Liver (tissue), 9 donors: ENCODE data around the gene KRT34. TPM values are rescaled to one million over a fixed set of nuclear protein-coding genes. Genes with fewer than 3 reads are reported as not detected.

Source experiments
- DNase-seq: peaks from one replicate; pipeline ENCODE4 v3.0.0-alpha.2; 2017; ENCODE audit warnings: low spot score
- H3K27ac ChIP-seq, 2 donors: one replicate each; pipeline ENCODE4 v1.7.0; 2013; ENCODE audit warnings: inconsistent platforms in 2 of 2, low read length in 2 of 2, control low read depth in 1 of 2, low read depth in 1 of 2, mild to moderate bottlenecking in 1 of 2
- H3K27me3 ChIP-seq, 4 donors: one replicate each; pipeline versions ENCODE4 v1.6.1 to v1.7.0; 2013; ENCODE audit warnings: low read length in 3 of 4, inconsistent platforms in 1 of 4, mild to moderate bottlenecking in 1 of 4, moderate library complexity in 1 of 4; ENCODE audit not compliant: control insufficient read depth in 4 of 4, insufficient read depth in 4 of 4
- H3K36me3 ChIP-seq, 4 donors: one replicate each; pipeline versions ENCODE4 v1.6.1 to v1.7.0; 2013; ENCODE audit warnings: low read length in 3 of 4, mild to moderate bottlenecking in 3 of 4, low read depth in 1 of 4, moderate library complexity in 1 of 4; ENCODE audit not compliant: control insufficient read depth in 4 of 4, insufficient read depth in 3 of 4
- H3K4me1 ChIP-seq, 4 donors: one replicate each; pipeline versions ENCODE4 v1.6.1 to v1.7.0; 2013; ENCODE audit warnings: low read length in 3 of 4, mild to moderate bottlenecking in 3 of 4, moderate library complexity in 1 of 4; ENCODE audit not compliant: control insufficient read depth in 4 of 4, insufficient read depth in 4 of 4
- H3K4me3 ChIP-seq, 3 donors: one replicate each; pipeline versions ENCODE4 v1.6.1 to v1.7.0; 2013; ENCODE audit warnings: low read length in 3 of 3, control low read depth in 1 of 3, low read depth in 1 of 3, mild to moderate bottlenecking in 1 of 3
- H3K9ac ChIP-seq, 2 donors: one replicate each; pipeline ENCODE4 v1.7.0; 2013; ENCODE audit warnings: low read length in 2 of 2, mild to moderate bottlenecking in 2 of 2, moderate library complexity in 2 of 2, control low read depth in 1 of 2, low read depth in 1 of 2
- H3K9me3 ChIP-seq, 4 donors: one replicate each; pipeline versions ENCODE4 v1.6.1 to v1.7.0; 2013; ENCODE audit warnings: low read length in 3 of 4; ENCODE audit not compliant: control insufficient read depth in 4 of 4
- CTCF ChIP-seq: fragments of 150-350 bp; IDR thresholded peaks from 2 replicates; pipeline ENCODE4 v1.5.1; 2017; ENCODE audit warnings: improper control_type of control experiment, low read depth, low read length; ENCODE audit not compliant: missing input control
- EGR1 ChIP-seq, 2 donors: IDR thresholded peaks; 2 replicates each; pipeline ENCODE4 v1.6.1; 2016 to 2018; ENCODE audit warnings: antibody characterized with exemption in 2 of 2, low read depth in 2 of 2
- FOXA1 ChIP-seq: IDR thresholded peaks from 2 replicates; pipeline ENCODE4 v1.6.1; 2016; ENCODE audit warnings: antibody characterized with exemption
- FOXA2 ChIP-seq: IDR thresholded peaks from 2 replicates; pipeline ENCODE4 v1.6.1; 2016; ENCODE audit warnings: antibody characterized with exemption
- GABPA ChIP-seq, 2 donors: IDR thresholded peaks in 1 of 2; conservative IDR thresholded peaks in 1 of 2; 2 replicates each; pipeline ENCODE4 v1.6.1; 2016; ENCODE audit warnings: antibody characterized with exemption in 2 of 2, mild to moderate bottlenecking in 1 of 2, moderate library complexity in 1 of 2
- HNF4A ChIP-seq, 2 donors: conservative IDR thresholded peaks; 2 replicates each; pipeline ENCODE4 v1.6.1; 2016; ENCODE audit warnings: antibody characterized with exemption in 2 of 2, mild to moderate bottlenecking in 2 of 2
- HNF4G ChIP-seq: IDR thresholded peaks from 2 replicates; pipeline ENCODE4 v1.6.1; 2016; ENCODE audit warnings: antibody characterized with exemption
- JUND ChIP-seq, 2 donors: IDR thresholded peaks; 2 replicates each; pipeline ENCODE4 v1.6.1; 2016; ENCODE audit warnings: antibody characterized with exemption in 2 of 2
- MAX ChIP-seq: IDR thresholded peaks from 2 replicates; pipeline ENCODE4 v1.6.1; 2016; ENCODE audit warnings: antibody characterized with exemption
- NR2F2 ChIP-seq: IDR thresholded peaks from 2 replicates; pipeline ENCODE4 v1.6.1; 2016; ENCODE audit warnings: antibody characterized with exemption
- RAD21 ChIP-seq, 2 donors: IDR thresholded peaks; 2 replicates each; pipeline ENCODE4 v1.6.1; 2016; ENCODE audit warnings: antibody characterized with exemption in 2 of 2, mild to moderate bottlenecking in 2 of 2
- REST ChIP-seq: IDR thresholded peaks from 2 replicates; pipeline ENCODE4 v1.6.1; 2016; ENCODE audit warnings: antibody characterized with exemption, mild to moderate bottlenecking
- SP1 ChIP-seq: IDR thresholded peaks from 2 replicates; pipeline ENCODE4 v1.6.1; 2018; ENCODE audit warnings: antibody characterized with exemption, mild to moderate bottlenecking
- TAF1 ChIP-seq: conservative IDR thresholded peaks from 2 replicates; pipeline ENCODE4 v1.6.1; 2016; ENCODE audit warnings: antibody characterized with exemption, mild to moderate bottlenecking
- YY1 ChIP-seq: IDR thresholded peaks from 2 replicates; pipeline ENCODE4 v1.6.1; 2016; ENCODE audit warnings: antibody characterized with exemption, mild to moderate bottlenecking
- ZBTB33 ChIP-seq: IDR thresholded peaks from 2 replicates; pipeline ENCODE4 v1.6.1; 2016; ENCODE audit warnings: antibody characterized with exemption
- WGBS: extraction: QIAGEN DNeasy Blood & Tissue Kit; methylation state at CpG from one replicate; pipeline ENCODE4 v1.1.7; 2013; 5-methylcytosine and 5-hydroxymethylcytosine counted together
- polyA plus RNA-seq, 2 donors: library from polyadenylated mRNA; stranded (reverse) in 1 of 2; unstranded in 1 of 2; fragments of 200-250 nt in 1 of 2; fragments of >200 nt in 1 of 2; fragmentation: Nextera tagmentation in 1 of 2; extraction: Ambion mirVana in 1 of 2; gene quantifications; one replicate each; pipeline versions ENCODE4 v1.2.1 to v1.2.3, GENCODE V29; 2013 to 2015
- total RNA-seq, 2 donors: library from RNA; depleted of rRNA; stranded (reverse); fragments of >200 nt; gene quantifications; one replicate each; pipeline ENCODE4 v1.2.3, GENCODE V29; 2014
- donor health status: healthy.
- donor health status: healthy.
- donor health status: healthy.
- donor health status: healthy.
- donor health status: healthy.

Gene KRT34
- total and polyA plus RNA-seq, 4 donors = not detected

- 92% methylated on average over 7 of the region's 7 CpGs for WGBS
- no peak overlapping the region for H3K27ac ChIP-seq
- no peaks in the 10 kb centered on the region for H3K9me3 ChIP-seq
- no peak for DNase-seq
- no peak overlapping the region for H3K4me3 ChIP-seq
- no peaks in the 10 kb centered on the region for H3K36me3 ChIP-seq
- no peaks in the 10 kb centered on the region for H3K4me1 ChIP-seq
- no peak overlapping the region for H3K9ac ChIP-seq
- H3K27me3 ChIP-seq = no peaks in the 10 kb centered on the region
- TF ChIP-seq RAD21 (IDR thresholded peaks at IDR 0.05) (no peak), TAF1 (no peak), HNF4A (conservative IDR thresholded peaks at IDR 0.05) (no peak), JUND (IDR thresholded peaks at IDR 0.05) (no peak), FOXA1 (no peak), REST (no peak), NR2F2 (no peak), HNF4G (no peak), ZBTB33 (no peak), MAX (no peak), FOXA2 (no peak), EGR1 (IDR thresholded peaks at IDR 0.05; ENCODE audit: low read depth in 2 of 2) (no peak), GABPA (IDR thresholded peaks at IDR 0.05 in 1 of 2, conservative IDR thresholded peaks at IDR 0.05 in 1 of 2) (no peak), CTCF (no peak), YY1 (no peak)
Observed at GRCh38 chr17:41396340-41396739, 14.2 kb upstream of the KRT34 start.

- DNase-seq = no peak
- Histone ChIP-seq H3K9me3 (no peaks in the 10 kb centered on the region), H3K36me3 (no peaks in the 10 kb centered on the region), H3K4me3 (no peak overlapping the region), H3K27ac (no peak overlapping the region), H3K27me3 (no peaks in the 10 kb centered on the region), H3K9ac (no peak overlapping the region), H3K4me1 (no peaks in the 10 kb centered on the region)
- WGBS = 92% methylated on average over 1 of the region's 1 CpG
- no peak for TF ChIP-seq RAD21 (IDR thresholded peaks at IDR 0.05)
- TF ChIP-seq GABPA (IDR thresholded peaks at IDR 0.05 in 1 of 2, conservative IDR thresholded peaks at IDR 0.05 in 1 of 2) = no peak
- no peak for TF ChIP-seq FOXA1
- no peak for TF ChIP-seq FOXA2
- no peak for TF ChIP-seq NR2F2
- TF ChIP-seq ZBTB33 = no peak
- TF ChIP-seq REST = no peak
- no peak for TF ChIP-seq SP1
- TF ChIP-seq EGR1 (IDR thresholded peaks at IDR 0.05; ENCODE audit: low read depth in 2 of 2) = no peak
- TF ChIP-seq HNF4A (conservative IDR thresholded peaks at IDR 0.05) = no peak
- no peak for TF ChIP-seq CTCF
Observed at GRCh38 chr17:41395611-41396010, 13.5 kb upstream of the KRT34 start.
